GM21381 (cell line): ENCODE results near the gene TGFBR3.

Source experiments
- ATAC-seq: cut with Tn5 transposase; IDR thresholded peaks from one replicate; pipeline ENCODE4 v1.9.1; 2021; ENCODE audit warnings: mild to moderate bottlenecking, moderate library complexity; ENCODE audit not compliant: unreplicated experiment

TGFBR3 gene

DNA sequence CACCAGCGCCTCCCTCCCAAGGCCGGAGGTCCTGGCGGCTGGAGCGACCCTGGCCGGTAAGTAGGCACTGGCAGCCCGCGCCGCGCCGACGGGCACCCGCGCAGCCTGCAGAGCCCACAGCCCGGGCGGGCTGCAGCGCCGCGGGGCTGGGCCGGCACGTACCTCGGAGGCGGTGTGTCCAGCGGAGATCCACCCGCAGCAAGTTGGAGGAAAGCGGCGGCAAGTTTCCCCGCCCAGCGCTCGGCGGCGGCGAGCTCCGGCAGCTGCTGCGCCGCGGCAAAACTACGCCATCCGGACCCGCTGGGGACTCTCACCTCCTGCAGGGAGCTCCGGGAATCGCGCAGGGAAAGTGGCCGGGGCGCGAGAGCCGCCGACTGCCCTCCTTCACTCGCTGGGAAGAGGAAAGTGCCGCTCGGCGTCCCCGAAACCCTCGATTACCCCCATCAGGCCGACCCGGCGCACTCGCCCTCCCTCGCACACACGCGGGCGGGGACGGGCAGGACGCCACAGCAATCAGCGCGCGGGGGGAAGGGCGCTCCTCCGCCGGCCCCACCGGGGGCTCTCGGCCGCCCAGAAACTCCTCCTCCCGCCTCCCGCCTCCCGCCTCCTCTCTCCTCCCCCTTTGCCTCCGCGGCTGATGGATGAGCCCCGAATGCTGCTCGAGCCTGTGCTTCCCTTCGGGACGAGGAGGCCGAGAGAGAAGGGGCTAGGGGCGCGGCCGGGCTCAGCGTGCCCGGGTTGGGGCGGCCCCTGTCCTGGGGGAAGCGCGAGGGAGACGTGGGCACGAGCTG, at the start of gene TGFBR3:
TGFBR3 (minus strand) TSS at position 436 of the 791 bp plus-strand sequence. CDS start 24,620 bp downstream, outside the sequence.
- peak; percentile 64 for ATAC-seq

DNA sequence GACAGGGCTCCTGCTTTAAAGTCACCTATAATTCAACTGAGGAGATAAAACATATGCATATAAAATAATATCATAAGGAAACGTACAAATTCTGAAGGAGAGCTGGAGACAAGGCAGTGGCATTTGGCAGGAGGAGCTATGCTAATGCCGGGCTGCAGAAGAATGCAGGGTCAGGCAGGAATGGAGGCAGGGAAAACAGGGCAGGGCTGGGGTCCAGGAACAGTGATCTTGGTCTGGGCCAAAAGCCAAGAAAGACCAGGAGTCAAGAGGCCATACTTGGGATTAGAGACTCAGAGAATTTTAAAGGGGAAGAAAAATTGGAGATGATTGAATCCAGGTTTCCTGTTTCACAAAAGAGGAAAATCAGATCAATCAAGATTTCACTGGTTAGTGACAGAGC, 43.3 kb upstream of the TGFBR3 start:
- no peak for ATAC-seq

DNA sequence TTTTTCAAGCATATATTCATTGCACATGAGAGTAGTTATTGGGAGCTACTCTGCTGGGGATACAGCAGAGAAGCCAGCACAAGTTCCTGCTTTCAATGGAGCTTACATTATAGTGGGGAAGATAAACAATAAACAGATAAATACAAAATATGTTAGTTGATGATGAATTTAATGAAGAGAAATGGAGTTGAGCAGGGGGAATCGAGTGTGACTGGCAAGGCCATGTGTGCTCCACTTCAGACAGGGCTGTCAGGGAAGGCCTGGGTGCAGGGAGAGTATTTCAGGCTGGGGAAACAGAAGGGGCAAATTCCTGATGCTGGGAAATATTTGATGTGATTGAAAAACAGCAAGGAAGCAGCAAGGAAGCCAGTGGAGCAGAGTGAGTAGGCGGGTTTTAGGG, 42.1 kb upstream of the TGFBR3 start:
- ATAC-seq, result no peak

DNA sequence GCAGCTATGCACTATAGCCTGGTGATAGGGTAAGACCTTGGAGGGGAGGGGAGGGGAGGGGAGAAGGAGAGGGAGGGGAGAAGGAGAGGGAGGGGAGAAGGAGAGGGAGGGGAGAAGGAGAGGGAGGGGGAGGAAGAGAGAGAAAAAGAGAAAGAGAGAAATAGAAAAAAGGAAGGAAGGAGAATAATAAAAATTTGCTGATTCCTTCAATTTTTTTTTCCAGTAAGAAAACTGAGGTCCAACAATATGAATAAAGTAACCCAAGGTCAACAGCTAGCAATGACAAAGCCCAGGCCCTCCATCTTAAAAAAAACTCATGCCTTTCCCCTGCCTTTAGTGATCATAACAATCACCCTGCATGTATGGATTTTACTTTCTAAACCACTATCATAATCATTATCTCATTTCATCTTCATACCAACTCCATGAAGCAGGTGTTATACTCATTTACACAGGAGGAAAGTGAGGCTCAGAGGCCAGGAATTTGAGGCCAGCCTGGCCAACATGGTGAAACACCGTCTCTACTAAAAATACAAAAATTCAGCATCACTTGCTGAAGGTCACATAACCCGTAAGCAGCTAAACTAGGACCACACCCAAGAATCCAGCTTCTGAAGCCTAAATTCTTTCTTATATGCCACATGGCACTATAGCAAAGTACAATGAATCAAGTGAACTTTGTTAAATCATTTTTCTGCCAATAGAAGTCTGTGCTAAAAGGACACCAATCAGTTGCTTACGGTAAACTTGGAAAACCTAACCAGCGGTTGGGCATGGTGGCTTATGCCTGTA, 39.9 kb upstream of the TGFBR3 start:
- no peak for ATAC-seq

DNA sequence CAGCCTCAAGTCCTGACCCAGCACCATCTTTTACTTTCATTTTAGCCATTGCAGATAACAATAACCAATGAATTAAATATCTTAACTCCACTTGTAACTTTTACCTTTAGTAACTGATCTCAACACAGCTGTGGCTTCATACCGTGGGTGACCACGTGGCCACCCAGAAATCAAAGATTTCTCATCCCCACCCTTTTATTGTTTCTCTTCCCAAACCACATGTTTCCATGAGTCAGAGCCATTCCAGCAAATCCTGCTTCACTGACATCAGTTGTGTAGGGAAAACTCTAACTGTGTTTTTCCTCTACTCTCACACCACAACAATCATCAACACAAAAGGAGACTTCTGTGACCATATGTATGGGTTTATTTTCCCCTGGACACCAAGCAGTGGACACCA, 38.2 kb upstream of the TGFBR3 start:
- ATAC-seq, result no peak

DNA sequence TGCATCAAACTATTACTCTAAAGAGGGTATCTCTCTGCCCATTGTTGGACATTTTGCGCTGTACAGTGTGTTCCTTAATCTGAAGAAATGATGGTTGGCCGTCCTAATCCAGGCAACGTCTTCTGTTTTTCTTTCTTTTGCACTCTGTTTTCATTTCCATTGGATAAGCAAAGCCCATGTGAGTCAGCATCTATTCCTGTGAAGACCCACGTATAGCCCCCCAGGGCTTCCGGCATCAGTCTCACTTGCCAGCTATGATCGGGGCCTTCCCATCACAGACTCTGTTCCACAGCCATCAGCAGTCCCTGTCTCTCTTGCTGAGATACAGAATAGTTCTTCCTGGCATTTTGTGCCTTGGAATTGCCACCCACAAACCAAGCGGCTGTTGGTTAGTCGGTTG, 34.0 kb upstream of the TGFBR3 start:
- ATAC-seq, result no peak

DNA sequence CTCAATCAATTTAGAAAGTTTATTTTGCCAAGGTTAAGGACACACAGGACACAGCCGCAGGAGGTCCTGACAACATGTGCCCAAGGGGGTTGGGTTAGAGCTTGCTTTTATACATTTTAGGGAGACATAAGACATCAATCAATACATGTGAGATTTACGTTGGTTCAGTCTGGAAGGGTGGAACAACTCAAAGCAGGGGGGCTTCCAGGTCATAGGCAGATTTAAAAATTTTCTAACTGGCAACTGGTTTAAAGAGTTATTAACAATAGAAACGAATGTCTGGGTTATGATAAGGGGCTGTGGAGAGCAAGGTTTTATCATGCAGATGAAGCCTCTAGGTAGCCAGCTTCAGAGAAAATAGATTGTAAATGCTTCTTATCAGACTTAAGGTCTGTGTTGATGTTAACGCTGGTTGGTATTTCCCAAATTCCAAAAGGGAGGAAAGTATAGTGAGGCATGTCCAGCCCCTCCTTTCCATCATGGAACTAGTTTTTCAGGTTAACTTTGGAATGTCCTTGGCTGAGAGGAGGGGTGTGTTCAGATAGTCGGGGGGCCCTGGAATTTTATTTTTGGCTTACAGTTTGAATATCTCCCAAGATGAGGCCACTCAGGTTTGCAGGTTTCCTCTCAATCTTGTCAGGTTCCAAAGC, 31.0 kb upstream of the TGFBR3 start:
- ATAC-seq, result no peak

DNA sequence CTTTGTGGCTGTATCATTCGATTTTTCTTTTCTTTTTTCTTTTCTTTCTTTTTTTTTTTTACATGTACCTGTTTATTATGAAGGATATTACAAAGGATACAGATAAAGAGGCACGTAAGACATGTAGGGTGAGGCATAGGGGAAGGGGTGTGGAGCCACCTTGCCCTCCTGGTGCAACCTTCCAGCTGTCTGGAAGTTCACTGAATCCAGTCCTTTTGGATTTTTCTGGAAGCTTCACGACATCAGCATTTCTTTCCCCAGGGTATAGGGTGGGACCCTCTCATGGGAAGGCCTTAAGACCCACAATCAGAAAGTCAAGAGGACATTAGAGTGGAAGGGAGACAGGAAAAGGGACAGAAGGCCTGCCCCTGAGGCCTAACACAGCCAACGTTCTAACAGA, 30.1 kb upstream of the TGFBR3 start:
- ATAC-seq, result no peak

DNA sequence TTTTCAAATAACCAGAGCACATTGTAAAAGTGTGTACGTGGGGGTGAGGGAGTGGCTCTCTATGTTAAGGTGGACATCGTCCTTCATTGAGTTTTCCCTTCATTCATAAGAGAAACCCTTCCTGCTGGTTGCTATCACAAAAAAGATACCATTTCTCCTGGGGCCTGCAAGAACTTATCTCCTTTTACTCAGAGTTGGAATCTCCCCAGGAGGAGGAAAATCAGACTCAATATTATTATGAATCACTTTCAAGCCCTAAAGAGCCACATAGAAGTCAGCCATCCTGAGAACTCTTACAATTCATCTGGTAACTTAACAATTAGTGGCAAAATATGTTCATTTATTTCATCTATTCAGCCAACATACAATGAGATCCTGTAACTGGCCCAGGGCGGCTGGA, 27.1 kb upstream of the TGFBR3 start:
- ATAC-seq, result no peak

DNA sequence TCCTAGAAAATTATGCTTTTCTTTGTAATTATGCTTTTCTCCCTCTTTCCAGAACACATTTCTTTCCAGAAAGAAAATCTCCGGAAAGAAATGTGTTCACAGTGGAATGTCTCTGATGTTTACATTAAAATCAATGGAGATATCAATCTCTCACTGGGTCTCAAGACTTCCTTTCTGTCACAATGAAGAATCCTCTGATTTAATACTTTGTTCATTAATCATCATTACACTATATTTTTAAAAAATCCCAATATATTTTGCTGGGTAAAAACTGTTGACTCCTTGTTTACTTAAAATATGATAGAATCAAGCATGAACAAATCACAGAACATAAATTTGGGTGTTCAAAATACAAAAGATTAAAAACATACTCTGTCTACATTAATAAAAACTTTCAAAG, 26.3 kb upstream of the TGFBR3 start:
- no peak for ATAC-seq

DNA sequence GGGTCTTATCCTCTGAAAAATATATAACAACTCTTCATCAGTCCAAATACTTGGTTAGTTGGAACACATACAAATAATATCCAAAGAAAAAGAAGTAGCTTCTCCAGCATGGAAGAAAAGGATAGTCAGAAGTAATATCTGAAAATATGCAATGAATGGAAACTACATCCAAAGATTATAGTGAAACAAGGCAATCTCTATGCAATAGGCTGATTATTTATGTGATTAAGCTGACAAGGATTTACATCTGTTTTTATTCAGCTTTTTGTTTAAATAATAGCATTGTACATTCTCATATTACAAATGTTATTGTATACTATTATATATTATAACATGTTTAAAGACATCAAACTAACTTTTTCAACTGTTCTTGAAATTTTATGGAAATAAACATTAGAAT, 15.3 kb upstream of the TGFBR3 start:
- ATAC-seq, result no peak

DNA sequence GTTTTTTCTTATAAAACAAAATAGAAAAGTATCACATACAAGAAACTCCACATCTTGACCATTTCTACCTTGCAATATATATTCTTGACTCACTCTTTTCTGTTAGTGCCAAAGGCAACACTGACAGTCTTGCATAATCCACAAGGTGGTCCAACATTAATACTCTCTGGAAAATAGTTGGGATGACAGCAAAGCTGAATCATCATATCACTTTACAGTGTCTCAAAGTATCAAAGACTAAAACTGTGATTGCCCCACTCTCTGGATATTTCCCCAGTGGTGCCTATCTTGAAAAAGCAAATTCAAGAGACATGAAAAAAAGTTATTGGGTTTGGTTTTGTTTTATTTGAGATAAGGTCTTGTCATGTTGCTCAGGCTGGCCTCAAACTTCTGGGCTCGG, 14.6 kb upstream of the TGFBR3 start:
- ATAC-seq, result no peak

DNA sequence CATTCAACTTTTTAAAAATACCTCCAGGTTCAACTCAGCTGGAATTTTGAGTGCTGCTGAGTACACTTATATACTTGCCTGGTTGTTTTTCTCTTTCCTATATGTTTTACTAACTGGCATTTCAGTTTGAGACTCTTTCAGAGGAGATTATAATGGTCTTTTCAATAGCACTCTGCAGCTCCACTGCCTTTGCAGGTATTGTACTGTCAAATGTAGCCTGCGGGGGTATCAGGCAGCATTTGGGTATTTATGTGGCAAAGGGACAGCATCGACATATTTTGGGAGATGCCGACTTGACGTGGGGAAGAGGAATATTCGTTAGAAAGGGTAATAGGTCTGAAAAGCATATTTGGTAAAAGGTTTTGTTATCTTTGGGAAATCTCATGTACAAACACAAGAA, 11.1 kb upstream of the TGFBR3 start:
- no peak for ATAC-seq

DNA sequence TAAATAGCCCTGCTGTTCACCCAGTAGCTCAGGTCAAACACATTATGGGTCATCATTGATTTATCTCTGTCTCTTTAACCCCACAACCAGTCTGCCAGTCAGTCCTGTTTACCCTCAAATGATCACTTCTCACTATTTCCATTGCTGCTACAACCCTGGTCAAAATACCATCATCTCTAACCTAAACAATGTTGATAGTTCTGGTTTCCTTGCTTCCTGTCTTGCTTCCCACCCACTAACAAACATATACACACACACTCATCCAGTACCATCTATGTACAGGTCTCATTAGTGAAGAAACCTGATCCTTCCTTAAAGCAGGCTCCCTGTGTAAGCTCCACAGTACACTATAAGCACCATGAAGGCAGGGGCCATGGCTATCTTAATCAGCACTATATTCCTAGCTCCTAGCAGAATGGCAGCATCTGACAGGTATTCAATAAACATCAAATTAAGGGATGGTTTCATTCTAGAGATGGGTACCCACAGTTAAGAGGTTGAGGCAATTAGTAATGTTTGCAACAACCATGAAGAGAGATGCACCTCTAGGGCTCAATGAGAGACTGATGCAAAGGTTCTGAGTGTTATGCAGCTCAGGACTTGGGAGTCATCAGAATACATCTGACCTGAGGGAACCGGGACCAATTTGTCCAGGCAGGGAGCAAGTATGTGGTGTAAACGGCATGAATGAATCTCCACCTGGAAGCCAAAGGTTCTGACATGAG, 10.0 kb upstream of the TGFBR3 start:
- ATAC-seq, result no peak

DNA sequence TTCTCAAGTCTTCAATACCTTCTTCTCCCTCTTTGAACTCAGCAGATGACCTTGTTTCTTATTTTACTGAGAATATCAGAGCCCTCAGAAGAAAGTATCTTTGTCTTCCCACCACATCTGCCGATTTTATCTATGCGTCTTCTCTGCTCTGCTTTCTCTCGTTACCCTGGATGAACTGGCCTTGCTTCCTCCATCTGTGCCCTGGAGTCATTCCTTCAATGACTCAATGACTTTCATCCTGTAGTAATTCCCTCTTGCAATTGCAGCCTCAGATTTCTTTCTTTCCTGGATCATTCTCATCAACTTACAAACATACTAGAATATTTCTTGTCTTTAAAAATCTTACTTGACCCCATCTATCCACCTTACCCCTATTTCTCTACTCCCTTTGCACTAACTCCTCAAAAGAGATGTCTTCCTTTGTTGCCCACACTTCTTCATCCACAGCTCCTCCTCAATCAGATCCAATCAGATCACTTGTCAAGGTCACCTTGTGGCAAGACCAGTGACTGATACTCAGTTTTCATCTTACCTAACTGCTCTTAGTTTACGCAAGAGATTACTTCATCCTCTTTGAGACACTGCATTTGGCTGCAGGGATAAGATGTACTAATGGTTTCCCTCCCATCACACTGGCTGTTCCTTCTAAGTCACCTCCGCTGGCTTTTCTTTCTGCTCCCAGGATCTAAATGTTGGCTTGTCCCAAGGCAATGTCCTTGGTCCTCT, 8.2 kb upstream of the TGFBR3 start:
- ATAC-seq, result no peak

DNA sequence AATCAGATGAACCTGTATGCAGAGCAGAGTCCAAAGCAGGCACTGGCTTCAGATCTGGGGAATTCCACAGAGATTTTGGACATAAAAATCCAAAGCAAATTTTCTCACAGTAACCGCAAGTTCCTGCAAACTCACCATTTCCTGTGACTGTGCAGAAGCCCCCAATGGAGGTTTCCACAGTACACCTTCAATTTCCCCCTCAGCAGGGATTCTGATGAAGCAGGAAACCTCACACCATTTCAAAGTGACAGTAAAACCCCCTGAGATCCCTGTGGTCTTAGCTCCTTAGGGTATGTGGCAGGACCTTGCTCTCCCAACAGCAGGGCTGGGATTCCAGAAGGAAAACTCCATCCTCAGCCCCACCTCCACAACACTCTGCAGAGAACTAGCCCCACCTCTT, 6.0 kb upstream of the TGFBR3 start:
- no peak for ATAC-seq

DNA sequence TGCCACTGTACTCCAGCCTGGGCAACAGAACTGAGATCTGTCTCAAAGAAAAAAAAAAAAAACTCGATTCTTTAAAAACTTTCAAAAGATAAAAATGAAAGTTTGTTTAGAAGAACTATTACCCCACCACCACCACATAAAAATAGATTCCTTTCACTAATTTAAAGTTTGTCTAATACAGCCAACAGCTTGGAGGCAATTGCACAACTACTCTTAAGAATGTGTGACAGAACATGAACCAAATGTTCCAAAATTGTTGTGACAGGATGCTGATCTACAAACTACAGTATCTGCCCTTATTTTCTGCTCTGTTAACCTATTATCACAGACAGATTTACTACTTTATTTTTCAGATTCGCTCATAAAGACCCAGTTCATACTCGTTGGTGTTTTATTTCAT, 5.5 kb upstream of the TGFBR3 start:
- no peak for ATAC-seq

DNA sequence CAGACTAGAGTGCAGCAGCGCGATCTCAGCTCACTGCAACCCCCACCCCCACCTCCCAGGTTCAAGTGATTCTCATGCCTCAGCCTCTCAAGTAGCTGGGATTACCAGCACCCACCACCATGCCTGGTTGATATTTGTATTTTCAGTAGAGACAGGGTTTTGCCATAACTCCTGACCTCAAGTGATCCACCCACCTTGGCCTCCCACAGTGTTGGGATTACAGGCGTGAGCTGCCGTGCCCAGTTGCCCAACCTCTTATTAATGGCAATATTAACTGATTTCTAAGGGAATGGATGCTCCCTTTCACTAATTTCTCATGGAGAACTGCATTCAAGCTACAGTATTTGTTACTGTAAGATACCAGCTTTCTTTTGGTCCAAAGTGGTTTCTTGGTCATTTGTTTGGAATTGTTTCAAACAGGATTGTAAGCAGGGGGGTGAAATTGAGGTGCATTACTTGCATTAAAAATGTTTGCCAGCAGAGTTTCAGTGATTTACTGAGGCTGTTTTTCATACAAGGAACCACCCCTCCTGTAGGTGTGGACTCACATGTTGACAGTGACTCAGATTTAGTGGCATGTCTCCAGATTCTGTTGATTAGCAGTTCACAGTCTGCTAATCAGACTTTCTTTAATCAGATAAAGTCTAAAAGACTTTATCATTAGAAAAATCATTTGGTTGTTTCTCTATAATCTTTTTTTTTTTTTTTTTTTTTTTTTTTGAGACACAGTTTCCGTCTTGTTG, 3.9 kb upstream of the TGFBR3 start:
- no peak for ATAC-seq

DNA sequence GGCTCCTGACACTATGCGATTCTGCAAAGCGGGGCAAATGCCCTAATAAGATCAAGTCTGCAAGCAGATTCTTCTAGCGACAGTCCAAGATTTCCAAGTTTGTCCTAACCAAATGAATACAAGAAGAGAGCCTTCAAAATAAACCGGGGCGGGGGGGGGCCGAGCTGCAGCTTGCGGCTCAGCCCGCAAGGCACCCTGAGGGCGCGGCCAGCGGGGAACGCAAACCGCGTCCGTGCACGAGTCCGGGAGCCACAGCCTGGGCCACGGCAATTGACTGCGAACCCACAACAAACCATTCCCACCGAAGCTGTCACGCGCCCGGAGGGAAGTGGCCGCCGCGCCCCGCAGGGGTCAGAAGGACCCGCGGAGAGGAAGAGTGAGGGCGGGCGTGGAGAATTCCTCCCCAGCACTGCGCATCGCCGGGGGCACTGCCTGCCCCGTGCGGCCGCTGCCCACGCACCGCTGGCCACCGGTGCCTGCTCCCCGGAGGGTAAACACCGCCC, 687 bp downstream of the TGFBR3 start:
- ATAC-seq, result no peak
